GM19351 (cell line): Measurements from ENCODE around the gene KIDINS220.
"Not testable (repeated sequence)": the region's sequence is repeated elsewhere in the genome, so short reads cannot be mapped to it uniquely, and the experiment has no call there.

Source experiments
- ATAC-seq: cut with Tn5 transposase; IDR thresholded peaks from one replicate; pipeline ENCODE4 v1.9.1; 2021; ENCODE audit warnings: mild to moderate bottlenecking, moderate library complexity; ENCODE audit not compliant: unreplicated experiment

Gene KIDINS220

GRCh38 chr2:8754106-8754776 lies 83.2 kb downstream of the KIDINS220 start:
- no peak for ATAC-seq

- peak; percentile 74 for ATAC-seq
Measured at GRCh38 chr2:8753609-8754008, 83.8 kb downstream of the KIDINS220 start.

- ATAC-seq = peak; percentile 75
Measured at GRCh38 chr2:8752385-8752784, 85.0 kb downstream of the KIDINS220 start.

GRCh38 chr2:8750221-8750620 lies 87.2 kb downstream of the KIDINS220 start:
- ATAC-seq = no peak

GRCh38 chr2:8743261-8743660 lies 94.2 kb downstream of the KIDINS220 start:
- no peak for ATAC-seq

- ATAC-seq = no peak
Measured at GRCh38 chr2:8740136-8740535, 97.3 kb downstream of the KIDINS220 start.

GRCh38 chr2:8737571-8738175 lies 99.7 kb downstream of the KIDINS220 start:
- ATAC-seq = no peak

GRCh38 chr2:8732601-8733000 lies 104.8 kb downstream of the KIDINS220 start:
- no peak for ATAC-seq

GRCh38 chr2:8729939-8730338 lies 107.5 kb downstream of the KIDINS220 start:
- ATAC-seq = no peak

- not testable (repeated sequence) for ATAC-seq
Measured at GRCh38 chr2:8729101-8729500, 108.3 kb downstream of the KIDINS220 start.

- no peak for ATAC-seq
Measured at GRCh38 chr2:8728305-8729015, 109.0 kb downstream of the KIDINS220 start.

- no peak for ATAC-seq
Measured at GRCh38 chr2:8725838-8726237, 111.6 kb downstream of the KIDINS220 start.

- no peak for ATAC-seq
Measured at GRCh38 chr2:8722986-8723385, 114.4 kb downstream of the KIDINS220 start.

GRCh38 chr2:8721410-8721809 lies 116.0 kb downstream of the KIDINS220 start:
- ATAC-seq = no peak

GRCh38 chr2:8720741-8721140 lies 116.7 kb downstream of the KIDINS220 start:
- ATAC-seq = no peak

GRCh38 chr2:8719528-8719927 lies 117.9 kb downstream of the KIDINS220 start:
- ATAC-seq = no peak

- ATAC-seq = no peak
Measured at GRCh38 chr2:8714971-8715370, 122.4 kb downstream of the KIDINS220 start.

GRCh38 chr2:8714283-8714682 lies 123.1 kb downstream of the KIDINS220 start:
- no peak for ATAC-seq

- ATAC-seq = no peak
Measured at GRCh38 chr2:8710951-8711350, 126.5 kb downstream of the KIDINS220 start.

GRCh38 chr2:8709611-8710010 lies 127.8 kb downstream of the KIDINS220 start:
- no peak for ATAC-seq

GRCh38 chr2:8704906-8705305 lies 132.5 kb downstream of the KIDINS220 start:
- no peak for ATAC-seq
